T-helper 17 cell (primary cell): Measurements from ENCODE around the gene SPATA6L. TPM values are rescaled to one million over a fixed set of nuclear protein-coding genes. Genes with fewer than 3 reads are reported as not detected.

Experiments
- ATAC-seq: fragments of 150-1000 bp; cut with Tn5 transposase; 2 replicates; pipeline ENCODE4 v1.10.0; 2021; ENCODE audit warnings: mild to moderate bottlenecking, moderate library complexity
- DNase-seq, 3 donors: peaks; one replicate each; pipeline versions ENCODE4 v3.0.0 to v3.0.0-alpha.2; 2020 to 2021
- H3K9me3 ChIP-seq: one replicate; pipeline ENCODE4 v1.7.0; 2013; ENCODE audit warnings: low read length, mild to moderate bottlenecking; ENCODE audit not compliant: control insufficient read depth, poor library complexity, severe bottlenecking
- H3K27ac Mint-ChIP-seq: one replicate; pipeline ENCODE4 v1.8.0; 2022; ENCODE audit warnings: mild to moderate bottlenecking, moderate library complexity, mixed read lengths
- H3K27me3 Mint-ChIP-seq: one replicate; pipeline ENCODE4 v1.8.0; 2022; ENCODE audit warnings: mixed read lengths
- H3K36me3 Mint-ChIP-seq: one replicate; pipeline ENCODE4 v1.8.0; 2022; ENCODE audit warnings: low read depth, mixed read lengths
- H3K4me1 Mint-ChIP-seq: one replicate; pipeline ENCODE4 v1.8.0; 2022; ENCODE audit warnings: mild to moderate bottlenecking, mixed read lengths
- H3K4me3 Mint-ChIP-seq: one replicate; pipeline ENCODE4 v1.8.0; 2022; ENCODE audit warnings: mild to moderate bottlenecking, moderate library complexity, mixed read lengths
- total RNA-seq, 4 donors: library from RNA in 2 of 4; stranded (reverse) in 2 of 4; gene quantifications; one replicate each; pipeline ENCODE4 v1.2.3 and lab custom pipeline; 2022 to 2026

Gene SPATA6L, protein sequence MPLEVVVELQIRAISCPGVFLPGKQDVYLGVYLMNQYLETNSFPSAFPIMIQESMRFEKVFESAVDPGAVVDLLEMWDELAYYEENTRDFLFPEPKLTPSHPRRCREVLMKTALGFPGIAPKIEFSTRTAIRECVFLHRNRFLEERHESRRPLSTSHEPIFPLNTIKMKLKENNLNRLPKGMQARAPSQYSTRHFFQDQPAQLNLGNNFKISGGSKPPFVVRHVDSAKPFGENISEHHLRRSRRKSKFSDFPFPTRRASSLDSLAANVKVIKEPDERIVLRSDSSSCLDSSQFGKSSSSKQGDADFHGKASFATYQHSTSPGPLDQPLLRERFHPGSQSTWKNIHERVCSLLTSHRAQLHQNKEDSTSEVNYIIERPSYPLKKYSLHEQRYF
- total RNA-seq (1 to 10 TPM; 5.7 to 9.2 TPM), total RNA-seq (lab: John Stamatoyannopoulos, UW) (2.1 to 5.6 reads per million in 2 donors)

DNA sequence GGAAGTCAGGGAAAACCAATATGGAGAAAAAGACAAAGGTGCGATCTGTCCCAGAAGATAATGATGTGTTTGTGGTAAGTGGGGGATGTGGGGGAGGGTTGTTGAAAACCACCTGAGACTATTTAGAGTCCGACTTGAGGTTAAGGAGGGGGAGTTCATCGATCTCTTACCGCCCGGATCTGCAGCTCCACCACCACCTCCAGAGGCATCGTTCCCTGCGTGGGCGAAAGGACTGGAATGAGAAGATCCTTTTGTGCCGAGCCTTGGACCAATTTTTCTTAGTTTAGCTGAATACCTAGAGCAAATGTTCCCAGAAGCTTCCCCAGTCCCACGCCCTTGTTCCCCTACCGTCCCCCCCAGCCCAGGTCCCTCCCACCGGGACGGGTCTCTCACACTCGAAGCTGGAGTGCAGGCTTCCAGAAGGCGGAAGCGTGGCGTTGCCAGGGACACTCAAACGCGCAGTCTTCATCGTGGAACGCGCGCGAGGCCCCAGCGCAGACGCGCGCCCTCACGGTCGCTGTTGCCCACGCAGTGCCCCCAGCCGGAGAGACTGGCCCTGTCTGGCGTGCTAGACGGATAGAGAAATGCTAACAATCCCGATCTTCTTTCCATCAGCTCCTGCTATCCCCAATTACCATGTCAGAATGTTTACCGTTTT, at the start of gene SPATA6L:
TSS of gene SPATA6L (minus strand) at position 439 of the 658 bp plus-strand sequence. CDS start at position 209, 230 bp downstream.
- H3K27ac Mint-ChIP-seq: peak within 1 kb of the TSS; percentile 98
- peak within 1 kb of the TSS; percentile 88 for H3K4me3 Mint-ChIP-seq
- DNase-seq (peak in 2 of 3 donors; percentile 22 to 32), ATAC-seq (peak; percentile 30)
- no peaks in the 10 kb centered on the region for H3K36me3 Mint-ChIP-seq
- peaks cover 55% of the 10 kb centered on the region for H3K4me1 Mint-ChIP-seq
- H3K27me3 Mint-ChIP-seq: no peaks in the 10 kb centered on the region
- no peaks in the 10 kb centered on the region for H3K9me3 ChIP-seq

DNA sequence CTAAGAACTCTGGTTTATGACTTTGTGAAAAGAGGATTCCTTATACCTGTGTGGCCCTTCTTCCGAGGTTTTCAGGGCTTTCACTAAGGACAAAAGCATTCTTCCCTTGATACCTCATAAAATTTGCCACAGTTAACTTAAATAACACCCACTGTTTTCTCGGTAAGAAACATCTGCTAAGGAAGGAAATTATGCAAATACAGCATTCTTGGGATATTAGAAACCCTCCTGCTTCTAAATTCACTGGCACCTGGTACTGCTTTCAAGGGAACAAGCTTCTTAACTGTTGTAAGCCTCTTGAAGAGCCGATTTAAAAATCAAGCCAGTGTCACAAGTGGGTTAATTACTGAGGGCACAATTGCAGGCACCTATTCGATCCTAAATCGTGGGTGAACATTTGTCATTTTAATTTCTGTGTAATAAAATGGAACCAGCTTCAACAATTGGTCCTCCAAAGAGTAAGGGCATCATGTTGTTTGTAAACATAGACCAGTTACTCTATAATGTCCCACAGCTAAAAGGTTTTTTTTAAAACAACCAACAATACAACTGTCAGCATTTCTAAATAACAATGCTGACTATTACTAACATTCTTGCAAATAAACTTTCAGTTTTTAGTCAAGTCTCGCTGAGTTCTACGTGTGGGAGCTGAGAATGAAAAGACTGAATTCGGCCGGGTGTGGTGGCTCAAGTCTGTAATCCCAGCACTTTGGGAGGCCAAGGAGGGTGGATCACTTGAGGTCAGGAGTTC, 48.2 kb upstream of the SPATA6L start:
- Mint-ChIP-seq H3K4me3 (no peak overlapping the region), H3K36me3 (peaks cover 8% of the 10 kb centered on the region), H3K27ac (no peak overlapping the region), H3K4me1 (no peaks in the 10 kb centered on the region), H3K27me3 (no peaks in the 10 kb centered on the region)
- no peak for DNase-seq
- H3K9me3 ChIP-seq: no peaks in the 10 kb centered on the region
- ATAC-seq: no peak

DNA sequence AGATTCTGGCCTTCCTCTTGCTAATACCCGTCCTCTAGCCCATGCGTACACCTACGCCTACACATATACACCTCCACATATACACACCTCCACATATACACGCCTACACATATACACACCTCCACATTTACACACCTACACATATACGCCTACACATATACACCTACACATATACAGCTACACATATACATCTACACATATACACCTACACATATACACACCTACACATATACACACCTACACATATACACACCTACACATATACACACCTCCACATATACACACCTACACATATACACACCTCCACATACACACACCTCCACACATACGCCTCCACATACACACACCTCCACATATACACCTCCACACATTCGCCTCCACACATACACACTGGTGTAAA, 47.6 kb upstream of the SPATA6L start:
- Mint-ChIP-seq H3K4me1 (no peaks in the 10 kb centered on the region), H3K4me3 (no peak overlapping the region), H3K36me3 (peaks cover 4% of the 10 kb centered on the region), H3K27me3 (no peaks in the 10 kb centered on the region), H3K27ac (no peak overlapping the region)
- H3K9me3 ChIP-seq: no peaks in the 10 kb centered on the region
- no peak for ATAC-seq
- no peak for DNase-seq

DNA sequence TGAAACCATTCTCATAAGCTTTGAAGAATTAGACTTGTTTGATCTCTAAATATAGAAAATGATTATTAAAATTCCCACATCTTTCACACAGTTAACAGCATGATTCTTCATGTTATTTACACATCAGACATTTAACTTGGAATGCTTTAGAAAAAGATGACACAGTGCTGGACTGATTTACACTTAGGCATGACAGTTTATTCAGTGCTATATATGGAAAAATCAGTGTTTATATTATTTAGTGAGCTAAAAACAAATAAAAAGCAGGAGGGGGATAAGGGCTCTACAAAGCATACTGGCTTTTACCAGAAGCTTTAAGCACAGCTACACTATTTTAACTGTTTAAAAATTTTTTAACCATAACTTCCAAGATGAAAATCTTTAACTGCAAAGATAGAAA, 43.1 kb upstream of the SPATA6L start:
- no peaks in the 10 kb centered on the region for H3K9me3 ChIP-seq
- Mint-ChIP-seq H3K36me3 (peaks cover 6% of the 10 kb centered on the region), H3K27ac (no peak overlapping the region), H3K4me3 (no peak overlapping the region), H3K27me3 (no peaks in the 10 kb centered on the region), H3K4me1 (peaks cover 4% of the 10 kb centered on the region)
- no peak for ATAC-seq
- DNase-seq: no peak

DNA sequence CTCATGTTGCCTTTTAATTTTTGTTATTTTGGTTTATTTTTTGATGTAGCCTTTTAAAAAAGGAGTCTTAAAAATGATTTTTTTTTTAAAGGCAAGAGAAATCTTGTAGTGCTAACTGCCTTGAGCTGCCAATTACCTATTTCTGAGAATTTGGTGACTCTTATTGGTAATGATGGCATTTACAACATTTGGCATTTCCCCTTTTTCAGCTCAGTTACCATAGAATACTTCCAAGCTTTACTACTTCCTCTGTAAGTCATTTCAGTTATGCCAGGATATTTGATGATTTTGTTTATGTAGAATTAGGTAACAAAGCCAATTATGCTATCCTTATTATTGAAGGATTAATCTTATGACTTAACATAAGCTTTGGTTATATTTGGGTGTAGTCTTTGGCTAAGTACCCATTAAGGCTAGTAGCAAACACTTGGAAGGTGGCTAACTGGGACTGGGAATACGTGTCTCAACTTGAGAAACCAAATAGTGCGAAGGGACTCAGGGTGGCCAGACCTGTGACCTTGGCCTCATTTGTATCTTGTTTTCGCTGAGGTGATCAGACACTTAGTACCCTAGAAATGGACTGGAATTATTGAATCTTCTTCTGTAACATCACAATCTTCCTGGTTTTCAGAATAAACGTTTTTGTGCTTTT, 40.8 kb upstream of the SPATA6L start:
- ATAC-seq (no peak), DNase-seq (no peak)
- no peak overlapping the region for H3K4me3 Mint-ChIP-seq
- no peaks in the 10 kb centered on the region for H3K9me3 ChIP-seq
- H3K4me1 Mint-ChIP-seq: peaks cover 4% of the 10 kb centered on the region
- no peaks in the 10 kb centered on the region for H3K27me3 Mint-ChIP-seq
- H3K27ac Mint-ChIP-seq: peak overlapping the region; percentile 34
- H3K36me3 Mint-ChIP-seq: peaks cover 6% of the 10 kb centered on the region

DNA sequence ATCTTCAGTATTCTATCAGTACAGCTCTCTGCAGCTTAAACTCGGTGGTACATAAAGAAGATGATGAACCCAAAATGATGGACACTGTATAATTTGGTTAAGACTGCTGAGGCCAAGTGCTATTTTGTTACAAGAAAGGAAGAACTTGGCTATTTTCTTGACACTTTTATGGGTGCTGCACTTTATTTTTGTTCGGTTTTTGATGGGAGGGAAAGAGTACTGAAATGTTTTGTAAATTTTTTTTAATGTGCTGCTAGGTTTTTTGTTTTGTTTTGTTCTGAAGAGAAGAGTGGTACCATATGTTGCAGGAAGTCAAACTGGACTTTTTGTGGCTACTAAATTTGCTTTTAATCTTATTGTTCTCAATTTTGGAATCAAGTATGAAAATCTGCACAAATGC, 39.7 kb upstream of the SPATA6L start:
- no peak for DNase-seq
- Mint-ChIP-seq H3K4me1 (peaks cover 9% of the 10 kb centered on the region), H3K27me3 (no peaks in the 10 kb centered on the region), H3K36me3 (peaks cover 4% of the 10 kb centered on the region), H3K27ac (peak overlapping the region; percentile 34), H3K4me3 (no peak overlapping the region)
- ATAC-seq: no peak
- no peaks in the 10 kb centered on the region for H3K9me3 ChIP-seq

DNA sequence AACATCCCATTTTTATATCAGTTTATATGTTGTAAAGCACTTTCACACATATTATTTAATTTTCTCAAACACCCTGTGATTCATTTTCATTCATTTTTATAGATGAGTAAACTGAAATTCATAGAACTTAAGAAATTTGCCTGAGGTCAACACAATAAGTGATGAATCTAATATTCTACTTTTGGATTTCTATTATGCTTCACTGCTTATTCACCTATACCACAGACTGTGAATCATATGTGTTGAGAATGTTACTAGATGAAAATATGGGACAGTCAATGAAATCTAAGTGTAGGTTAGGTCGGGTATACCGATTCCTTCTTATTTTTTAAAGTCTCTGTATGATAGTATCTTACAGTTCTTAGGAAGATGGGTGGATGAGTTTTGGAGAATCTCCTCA, 37.8 kb upstream of the SPATA6L start:
- Mint-ChIP-seq H3K4me3 (no peak overlapping the region), H3K36me3 (peaks cover 4% of the 10 kb centered on the region), H3K27ac (peak overlapping the region; percentile 51), H3K4me1 (peaks cover 9% of the 10 kb centered on the region), H3K27me3 (no peaks in the 10 kb centered on the region)
- H3K9me3 ChIP-seq: no peaks in the 10 kb centered on the region
- no peak for ATAC-seq
- no peak for DNase-seq

DNA sequence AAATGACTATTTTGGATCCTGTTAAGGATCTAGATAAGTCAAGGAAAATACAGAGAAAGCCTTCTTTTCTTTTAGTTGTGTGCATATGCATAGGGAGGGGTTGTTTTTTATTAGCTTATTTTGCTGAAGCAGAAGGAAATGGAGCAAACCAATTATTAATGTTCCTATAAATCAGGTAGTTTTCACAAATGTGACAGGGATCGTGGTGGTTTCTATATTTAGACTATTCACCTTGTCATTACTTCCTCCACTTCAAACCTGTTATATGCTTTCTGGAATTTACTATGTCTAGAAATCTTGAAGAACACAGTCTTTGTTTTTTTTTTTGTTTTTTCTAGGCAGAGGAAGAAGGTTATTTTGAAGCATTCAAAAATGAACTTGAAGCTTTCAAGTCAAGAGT, 35.2 kb upstream of the SPATA6L start:
- Mint-ChIP-seq H3K27ac (peak overlapping the region; percentile 68), H3K36me3 (peaks cover 4% of the 10 kb centered on the region), H3K4me3 (no peak overlapping the region), H3K4me1 (peaks cover 9% of the 10 kb centered on the region), H3K27me3 (no peaks in the 10 kb centered on the region)
- DNase-seq (no peak), ATAC-seq (no peak)
- H3K9me3 ChIP-seq: no peaks in the 10 kb centered on the region

DNA sequence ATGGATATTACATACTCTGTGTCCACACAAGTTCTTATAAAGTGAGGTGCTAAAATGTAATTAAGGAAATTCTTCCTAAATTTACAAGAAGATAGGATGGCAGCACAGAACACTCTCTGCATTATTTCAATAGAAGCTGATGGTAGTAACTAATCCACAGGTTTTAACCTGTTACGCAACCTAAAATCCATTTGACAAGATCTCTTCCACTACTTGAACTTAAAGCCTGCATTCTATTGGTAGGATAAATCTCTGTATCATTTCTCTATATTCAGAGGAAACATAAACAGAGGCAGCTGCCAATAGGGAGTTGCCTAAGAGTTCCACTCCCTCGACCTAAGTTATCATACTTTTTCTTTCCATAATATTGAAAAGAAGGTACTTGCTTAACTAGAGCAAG, 34.7 kb upstream of the SPATA6L start:
- no peak for ATAC-seq
- Mint-ChIP-seq H3K27ac (peak overlapping the region; percentile 68), H3K4me1 (peaks cover 12% of the 10 kb centered on the region), H3K36me3 (peaks cover 2% of the 10 kb centered on the region), H3K27me3 (no peaks in the 10 kb centered on the region), H3K4me3 (no peak overlapping the region)
- no peaks in the 10 kb centered on the region for H3K9me3 ChIP-seq
- no peak for DNase-seq

DNA sequence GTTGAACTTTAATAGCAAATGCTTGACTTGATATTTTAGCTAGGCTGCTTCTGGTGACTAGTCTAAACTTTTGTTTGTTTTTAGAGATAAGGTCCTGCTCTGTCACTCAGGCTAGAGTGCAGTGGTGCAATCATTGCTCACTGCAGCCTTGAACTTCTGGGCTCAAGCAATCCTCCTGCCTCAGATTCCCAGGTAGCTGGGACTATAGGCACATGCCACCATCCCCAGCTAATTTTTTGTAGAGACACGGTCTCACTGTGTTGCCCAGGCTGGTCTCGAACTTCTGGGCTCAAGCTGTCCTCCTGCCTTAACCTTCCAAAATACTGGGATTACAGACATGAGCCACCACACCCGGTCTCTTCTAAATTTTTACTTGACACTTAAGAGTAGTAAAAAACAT, 33.8 kb upstream of the SPATA6L start:
- H3K36me3 Mint-ChIP-seq: no peaks in the 10 kb centered on the region

DNA sequence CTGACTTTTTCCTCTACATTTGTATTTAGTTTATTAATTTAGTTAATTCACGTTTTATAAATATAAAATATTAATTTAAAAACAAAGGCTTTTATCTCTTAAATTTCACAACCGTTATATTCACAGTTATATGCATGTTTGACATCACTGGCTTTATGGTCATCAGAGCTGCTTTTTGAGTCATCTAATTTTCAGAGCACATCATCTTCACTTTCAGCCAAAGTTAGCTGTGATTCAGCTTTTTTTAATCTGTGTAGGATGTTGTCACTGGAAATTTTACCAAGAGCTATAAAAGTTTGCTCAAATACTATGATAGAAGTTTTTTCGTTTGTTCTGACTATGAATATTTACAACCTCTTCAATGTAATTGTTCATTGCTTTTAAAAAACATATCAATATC, 25.5 kb upstream of the SPATA6L start:
- Mint-ChIP-seq H3K27me3 (no peaks in the 10 kb centered on the region), H3K27ac (no peak overlapping the region), H3K4me3 (no peak overlapping the region), H3K4me1 (peaks cover 27% of the 10 kb centered on the region), H3K36me3 (peaks cover 2% of the 10 kb centered on the region)
- DNase-seq: no peak
- H3K9me3 ChIP-seq: no peaks in the 10 kb centered on the region
- ATAC-seq: no peak

More for the DNA sequence above, 33.8 kb upstream of the SPATA6L start:
- no peaks in the 10 kb centered on the region for H3K9me3 ChIP-seq
- no peak for ATAC-seq
- Mint-ChIP-seq H3K27ac (no peak overlapping the region), H3K27me3 (no peaks in the 10 kb centered on the region), H3K4me3 (no peak overlapping the region), H3K4me1 (peaks cover 9% of the 10 kb centered on the region)
- DNase-seq: no peak

DNA sequence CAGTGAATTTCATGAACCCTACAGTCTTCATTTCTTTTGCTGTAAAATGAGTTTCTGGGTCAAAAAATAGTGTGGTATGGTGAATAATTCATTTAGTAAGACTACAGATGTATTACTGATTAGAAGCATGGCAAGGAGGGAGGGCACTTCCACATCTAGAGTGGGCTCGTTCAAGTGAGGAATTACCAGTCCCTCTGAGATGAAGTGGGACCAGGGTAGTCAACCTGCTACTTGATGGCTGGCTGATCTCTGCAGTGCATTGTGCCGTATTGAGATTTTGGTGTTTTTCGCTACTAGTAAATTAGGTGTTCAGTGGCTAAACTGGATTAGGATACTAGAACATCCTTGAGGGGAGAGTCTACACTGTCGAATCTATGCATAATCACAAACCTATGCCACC, 23.9 kb upstream of the SPATA6L start:
- DNase-seq: no peak
- Mint-ChIP-seq H3K36me3 (peaks cover 5% of the 10 kb centered on the region), H3K27ac (peak overlapping the region; percentile 51), H3K27me3 (no peaks in the 10 kb centered on the region), H3K4me1 (peaks cover 29% of the 10 kb centered on the region), H3K4me3 (no peak overlapping the region)
- H3K9me3 ChIP-seq: no peaks in the 10 kb centered on the region
- no peak for ATAC-seq

DNA sequence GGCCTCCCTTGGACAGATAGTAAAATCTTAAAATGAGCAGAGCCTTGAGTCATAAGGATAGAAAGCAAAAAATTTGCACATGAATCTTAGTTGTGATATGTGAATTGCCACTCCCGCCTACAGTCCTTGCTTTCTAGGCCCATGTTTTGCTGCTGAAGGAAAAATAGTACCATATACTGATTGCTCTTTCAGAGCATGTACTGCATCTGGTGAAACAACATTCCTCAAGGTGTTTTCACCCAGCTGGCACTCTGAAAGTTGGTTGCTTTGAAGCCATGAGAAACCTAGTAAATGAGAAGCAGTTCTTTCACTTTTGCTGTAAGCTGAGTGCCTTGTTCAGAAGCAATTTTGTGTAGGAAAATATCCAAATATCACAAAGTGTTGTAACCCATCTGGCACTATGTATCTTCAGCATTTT, 23.4 kb upstream of the SPATA6L start:
- Mint-ChIP-seq H3K4me3 (no peak overlapping the region), H3K36me3 (peaks cover 8% of the 10 kb centered on the region), H3K27me3 (no peaks in the 10 kb centered on the region), H3K27ac (peak overlapping the region; percentile 51), H3K4me1 (peaks cover 33% of the 10 kb centered on the region)
- DNase-seq (no peak), ATAC-seq (no peak)
- no peaks in the 10 kb centered on the region for H3K9me3 ChIP-seq
